GM18951 (cell line): ENCODE measurements around the gene SGCE.

Experiments
- POLR2A ChIP-seq: IDR thresholded peaks from 4 replicates; pipeline ENCODE4 v1.6.1; 2011; ENCODE audit warnings: mild to moderate bottlenecking; ENCODE audit not compliant: insufficient read length, insufficient read depth; ENCODE audit errors: extremely low read depth
- in situ Hi-C: fragments of 300-500 bp; cut with MboI; formaldehyde crosslinking; loops from one replicate; pipeline ENCODE4 v1.12.0; 2022; ENCODE audit warnings: low sequenced_read_pairs, mixed read lengths, inconsistent platforms; ENCODE audit not compliant: unreplicated experiment

SGCE gene

DNA sequence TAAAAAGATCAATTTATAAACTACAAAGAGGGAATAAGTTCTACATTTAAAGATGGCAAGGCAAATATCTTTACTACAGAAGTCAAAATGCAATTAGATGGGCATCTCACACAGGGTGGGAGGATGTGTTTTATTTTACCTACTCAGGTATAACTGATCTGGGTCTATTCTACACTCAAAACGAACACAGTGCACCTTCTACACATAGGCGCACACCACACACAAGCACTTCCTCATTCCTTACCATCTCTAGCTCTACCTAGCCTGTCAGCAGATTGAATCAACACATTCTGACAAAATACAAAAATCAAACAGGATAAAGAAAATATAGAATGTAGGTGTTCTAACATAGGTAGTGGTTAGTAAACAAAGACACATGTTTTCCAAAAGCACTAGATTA is 64.8 kb downstream of the SGCE start:
- TF ChIP-seq POLR2A = no peak
- in situ Hi-C loops = no loop called here

DNA sequence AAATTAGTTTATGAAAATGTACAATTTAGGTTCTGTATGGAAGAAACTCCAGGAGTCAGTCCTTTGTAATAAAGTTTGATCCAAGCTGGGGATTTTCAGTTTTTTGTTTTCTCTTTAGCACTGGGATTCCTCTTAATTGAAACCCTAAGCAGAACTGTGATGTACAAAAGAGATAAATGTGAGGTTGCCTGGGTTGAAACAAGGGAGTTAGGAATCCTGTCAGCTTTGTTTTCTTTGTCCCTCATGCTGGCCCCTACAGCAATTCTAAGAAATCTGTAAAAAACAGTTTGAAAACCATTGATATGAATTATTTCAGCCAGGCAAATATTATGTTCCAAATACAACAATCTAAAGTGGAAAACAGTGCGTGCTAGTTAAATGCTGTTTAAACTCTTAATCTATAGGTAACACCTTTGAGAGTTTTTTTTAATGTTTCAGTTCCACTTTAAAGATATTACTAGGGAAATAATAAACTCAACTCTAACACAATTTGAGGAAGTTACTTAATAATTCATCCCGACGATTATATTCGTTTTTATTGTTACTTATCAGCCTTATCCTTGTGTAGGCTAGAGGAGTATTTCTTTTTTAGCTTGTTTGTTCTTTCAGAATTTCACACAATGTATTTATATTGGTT is 65.3 kb downstream of the SGCE start:
- no peak for TF ChIP-seq POLR2A
- in situ Hi-C loops = no loop called here

DNA sequence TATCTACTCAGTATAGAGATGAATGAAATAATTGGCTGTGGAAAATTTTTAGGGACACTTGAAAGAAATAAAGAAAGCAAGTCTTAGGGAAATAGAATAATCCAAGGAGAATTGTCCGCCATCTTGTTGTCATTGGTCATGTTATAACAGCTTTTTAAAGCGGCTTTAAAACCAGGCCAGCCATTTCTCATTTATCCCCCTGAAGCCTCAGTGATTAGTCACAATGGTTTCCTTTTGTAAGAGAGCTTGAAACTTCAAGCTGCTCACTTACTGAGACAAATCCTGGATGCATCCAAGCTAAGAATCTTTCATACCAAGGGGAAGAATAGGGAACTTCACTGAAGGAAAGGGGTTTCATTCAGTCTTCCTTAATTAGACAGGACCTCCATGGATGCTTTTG is 67.9 kb downstream of the SGCE start:
- in situ Hi-C loops = no loop called here
- no peak for TF ChIP-seq POLR2A

DNA sequence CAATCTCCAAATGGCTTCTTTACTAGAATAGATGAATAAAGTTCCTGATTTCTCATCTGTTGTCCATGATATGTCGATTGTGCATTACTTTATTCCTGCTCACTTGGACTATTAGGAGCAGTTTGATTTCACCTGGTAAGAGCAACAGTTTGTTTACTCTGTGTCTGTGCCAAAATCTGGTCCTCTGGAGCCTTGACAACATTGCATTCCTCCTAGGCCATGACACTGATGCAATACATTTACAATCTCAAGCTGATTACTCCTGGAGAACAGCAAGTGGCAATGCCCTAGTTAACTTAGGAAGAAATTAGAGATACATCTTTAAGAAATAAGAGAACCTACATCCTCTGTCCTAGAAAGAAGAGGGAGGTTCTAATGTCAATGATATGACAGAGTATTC is 71.8 kb downstream of the SGCE start:
- no peak for TF ChIP-seq POLR2A
- in situ Hi-C loops = no loop called here

DNA sequence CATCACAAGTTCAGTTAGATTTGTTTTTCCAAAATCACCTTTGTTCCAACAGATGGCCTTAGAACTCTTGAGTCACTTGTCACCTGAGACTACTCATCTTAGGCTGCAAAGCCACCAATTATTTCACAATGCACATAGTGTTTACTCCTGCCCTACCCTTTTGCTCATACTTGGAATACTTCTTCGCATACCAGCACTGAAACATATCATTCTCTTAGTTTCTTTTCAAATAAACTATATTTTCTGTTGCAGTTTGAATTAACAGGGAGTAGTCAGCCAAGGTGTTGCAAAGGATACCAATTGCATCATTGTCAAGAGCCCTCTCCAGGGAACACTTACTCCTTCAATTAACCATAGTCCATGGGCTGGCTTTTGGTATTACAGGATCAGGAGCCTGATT is 75.3 kb downstream of the SGCE start:
- TF ChIP-seq POLR2A = no peak
- in situ Hi-C loops = no loop called here

DNA sequence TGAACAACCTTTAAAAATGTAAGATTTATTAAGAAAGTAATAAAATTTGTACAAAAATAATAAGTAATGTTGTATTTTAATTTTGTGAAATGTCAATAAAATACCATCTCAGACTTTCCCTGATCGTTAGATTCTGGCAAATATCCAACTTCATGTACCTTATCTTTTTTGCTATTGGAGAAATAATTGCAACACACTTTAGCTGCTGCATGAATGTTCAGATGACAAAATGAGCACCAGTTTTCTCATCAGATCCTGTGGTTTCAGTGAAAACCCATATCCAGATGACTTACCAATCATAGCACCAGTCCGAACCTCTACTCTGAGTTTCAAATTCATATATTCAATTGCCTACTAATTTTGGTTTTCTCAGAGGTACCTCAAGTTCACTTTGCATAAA is 76.5 kb downstream of the SGCE start:
- no peak for TF ChIP-seq POLR2A

DNA sequence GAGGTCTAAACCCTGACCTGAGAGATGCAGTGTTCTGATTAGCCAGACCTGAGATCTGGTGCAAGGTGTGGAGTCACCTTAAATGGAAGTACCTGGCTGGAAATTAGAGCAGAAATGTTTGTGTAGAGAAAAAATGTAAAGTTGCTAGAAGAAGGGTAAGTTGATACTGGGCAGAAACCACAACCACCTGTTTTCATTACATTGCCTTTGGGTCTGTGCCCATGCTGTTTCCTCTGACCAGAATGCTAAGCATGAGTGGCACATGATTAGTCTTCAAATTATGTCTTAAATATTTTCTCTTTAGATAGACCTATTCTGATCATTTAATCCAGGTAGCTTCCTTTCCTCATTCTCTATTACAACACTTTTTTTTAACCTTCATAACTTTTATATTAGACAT is 77.3 kb downstream of the SGCE start:
- TF ChIP-seq POLR2A = no peak
- in situ Hi-C loops = no loop called here

More for the DNA sequence above, 76.5 kb downstream of the SGCE start:
- in situ Hi-C loops = no loop called here

DNA sequence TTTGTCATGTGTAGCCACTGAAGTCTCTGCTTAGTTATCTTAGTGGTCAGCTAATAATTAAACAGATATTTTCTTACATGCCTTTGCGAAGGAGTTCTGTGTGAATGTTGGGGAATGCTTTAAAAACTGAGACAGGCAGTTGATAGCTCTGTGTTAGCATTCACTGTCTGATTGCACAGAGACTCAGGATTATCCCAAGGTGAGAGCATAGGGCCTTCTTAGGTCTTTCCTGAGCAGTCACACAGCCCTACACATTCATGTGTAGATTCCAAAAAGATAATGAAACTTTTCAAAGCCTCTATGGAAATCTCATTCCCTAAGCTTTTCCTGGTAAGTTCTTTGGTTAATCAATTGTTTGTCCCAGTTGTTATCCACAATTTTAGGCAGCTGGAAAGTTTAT is 78.6 kb downstream of the SGCE start:
- TF ChIP-seq POLR2A = no peak
- in situ Hi-C loops = no loop called here

DNA sequence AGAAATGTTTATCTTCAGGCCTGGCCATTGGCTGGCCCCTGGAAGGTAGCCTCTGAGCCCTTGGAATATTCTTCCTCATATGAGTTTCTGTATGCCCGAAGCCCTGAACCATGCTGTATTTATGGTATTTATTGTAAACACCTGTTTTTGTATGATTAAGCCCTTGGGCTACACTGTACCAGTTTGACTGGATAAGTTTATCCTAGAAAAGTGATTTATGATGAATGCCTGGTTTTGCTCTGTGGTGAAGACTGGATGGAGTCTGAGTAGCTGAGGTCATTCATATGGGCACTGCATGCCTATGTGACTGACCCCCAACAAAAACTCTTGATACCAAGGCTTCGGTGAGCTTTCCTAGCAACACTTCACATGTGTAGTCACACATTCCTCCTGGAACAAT is 79.6 kb downstream of the SGCE start:
- TF ChIP-seq POLR2A = no peak
- in situ Hi-C loops = no loop called here

DNA sequence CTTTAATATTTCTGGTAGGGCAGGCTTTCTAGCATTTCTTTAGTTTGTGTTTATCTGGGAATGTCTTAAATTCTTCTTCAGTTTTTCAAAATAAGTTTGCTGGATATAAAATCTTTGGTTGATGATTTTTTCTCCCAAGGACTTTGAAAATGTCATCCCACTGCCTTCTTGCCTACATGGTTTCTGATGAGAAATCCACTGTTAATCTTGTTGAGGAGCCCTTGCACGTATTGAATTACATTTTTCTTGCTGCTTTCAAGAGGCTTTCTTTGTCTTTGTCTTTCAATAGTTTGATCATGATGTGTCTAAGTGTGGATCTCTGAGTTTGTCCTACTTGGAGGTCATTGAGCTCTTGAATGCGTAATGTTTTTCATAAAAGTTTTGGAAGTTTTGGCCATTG is 80.3 kb downstream of the SGCE start:
- TF ChIP-seq POLR2A = no peak
- in situ Hi-C loops = no loop called here

DNA sequence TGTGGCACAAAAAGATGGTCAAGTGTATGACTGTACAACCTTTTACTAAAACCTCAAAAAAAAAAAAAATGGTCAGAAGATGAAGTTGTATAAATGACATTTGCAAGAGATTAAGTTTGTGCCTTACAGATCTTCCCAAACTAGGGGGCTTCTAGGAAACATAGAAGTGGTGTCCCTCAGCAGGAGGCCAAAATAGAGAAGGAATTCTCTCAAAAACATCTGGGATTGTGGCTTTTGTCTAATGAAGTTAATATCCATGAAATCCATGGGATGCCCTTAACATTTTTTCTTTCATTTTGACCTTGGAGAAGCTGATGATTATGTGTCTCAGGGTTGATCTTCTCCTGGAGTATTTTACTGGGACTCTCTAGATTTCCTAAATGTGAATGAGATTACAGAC is 84.1 kb downstream of the SGCE start:
- no peak for TF ChIP-seq POLR2A
- in situ Hi-C loops = no loop called here

DNA sequence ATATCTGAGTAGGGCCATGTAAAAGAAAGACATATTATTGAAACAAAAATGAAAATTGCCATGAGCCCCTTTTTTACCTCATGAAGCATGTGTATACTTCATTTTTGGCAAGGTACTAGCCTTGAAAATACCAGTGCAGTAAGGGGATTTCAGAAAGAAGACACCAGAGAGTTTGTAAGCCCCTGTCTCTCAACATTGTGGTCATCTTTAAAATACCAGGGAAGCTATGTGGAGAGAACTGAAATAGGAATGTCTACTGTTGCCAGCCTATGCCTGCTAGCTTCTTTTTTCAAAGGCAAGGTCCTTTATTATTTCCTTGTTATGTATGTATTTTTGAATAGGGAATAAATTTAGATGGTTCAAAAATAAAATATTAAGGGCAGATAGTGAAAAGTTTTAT is 88.5 kb downstream of the SGCE start:
- in situ Hi-C loops = no loop called here
- TF ChIP-seq POLR2A = no peak

DNA sequence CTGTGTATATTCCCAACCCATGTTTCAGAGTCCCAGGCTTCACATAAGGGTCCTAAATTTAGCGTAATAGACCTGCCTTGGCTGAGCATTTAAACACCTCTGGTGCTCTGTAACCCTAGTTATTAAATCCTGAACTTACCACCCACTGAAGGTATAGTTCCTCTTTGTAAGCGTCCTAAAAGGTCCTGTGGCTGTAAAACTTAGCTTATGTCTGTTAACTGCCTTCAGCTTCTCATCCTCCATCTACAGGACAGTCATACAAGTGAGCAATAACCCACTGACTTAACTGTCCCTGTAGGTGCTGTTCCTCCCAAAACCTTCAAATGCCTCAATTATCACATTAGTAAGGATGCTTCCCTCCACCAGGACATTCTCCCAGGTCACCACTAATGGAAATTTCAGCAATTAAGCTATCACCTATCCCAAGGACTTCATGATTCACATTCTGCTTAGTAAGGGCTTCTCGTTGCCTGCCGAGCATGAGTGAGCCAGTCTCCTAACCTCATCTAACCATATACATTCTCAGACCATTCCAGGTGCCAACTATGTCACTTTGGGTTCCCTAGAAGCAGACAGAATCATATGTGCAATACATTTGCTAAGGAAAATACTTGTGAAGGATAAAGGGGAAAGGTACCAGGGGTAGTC is 90.6 kb downstream of the SGCE start:
- TF ChIP-seq POLR2A = no peak
- in situ Hi-C loops = no loop called here

DNA sequence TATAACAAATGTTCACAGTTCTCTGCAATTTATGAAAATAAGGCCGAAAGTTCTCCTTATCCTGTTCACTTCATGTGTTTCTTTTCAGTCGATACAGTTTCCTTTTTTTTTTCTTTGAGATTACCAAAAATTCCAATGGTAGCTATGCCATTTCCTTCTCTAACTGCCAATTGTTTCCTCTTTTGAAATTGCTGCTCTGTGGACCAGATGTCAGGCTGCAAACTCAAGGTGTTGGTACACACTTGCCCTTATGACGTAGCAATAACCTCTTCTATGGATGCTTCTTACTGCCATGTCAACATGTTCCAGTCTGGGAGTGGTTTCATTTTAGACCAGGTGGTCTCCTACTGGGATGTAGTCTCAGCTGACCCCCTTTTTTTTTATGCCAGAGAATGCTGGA is 93.4 kb downstream of the SGCE start:
- no peak for TF ChIP-seq POLR2A
- in situ Hi-C loops = no loop called here
